ENCODE data around the gene KRTCAP2. TPM values are rescaled to one million over a fixed set of nuclear protein-coding genes. Genes with fewer than 3 reads are reported as not detected.

The KRTCAP2 gene
- total RNA-seq, 1 donor from 2014 or later, result 104 TPM

Small RNA genes within 50 kb of the gene (small RNA-seq; reads per million reads assigned to genes)
- gene HMGN2P18 (not detected), gene RF00019 (not detected)

Other genes starting within 250 kb of the KRTCAP2 start
- gene PMVK, start 236.6 kb downstream of the KRTCAP2 start, total RNA-seq, result 12.5 TPM
- 190 TPM for gene PBXIP1, start 217.2 kb downstream of the KRTCAP2 start, total RNA-seq
- 16.2 TPM for gene PYGO2, start 211.5 kb downstream of the KRTCAP2 start, total RNA-seq
- gene SHC1, start 202.6 kb downstream of the KRTCAP2 start, total RNA-seq, result 36.0 TPM
- gene CKS1B, start 198.6 kb downstream of the KRTCAP2 start, total RNA-seq, result 31.8 TPM
- 16.2 TPM for gene FLAD1, start 190.0 kb downstream of the KRTCAP2 start, total RNA-seq
- not detected for gene LENEP, start 179.7 kb downstream of the KRTCAP2 start, total RNA-seq
- 7.8 TPM for gene ZBTB7B, start 170.5 kb downstream of the KRTCAP2 start, total RNA-seq
- gene DCST2, start 139.5 kb downstream of the KRTCAP2 start, total RNA-seq, result not detected
- gene DCST1, start 139.5 kb downstream of the KRTCAP2 start, total RNA-seq, result not detected
- 33.9 TPM for gene ADAM15, start 122.0 kb downstream of the KRTCAP2 start, total RNA-seq
- 3.7 TPM for gene EFNA4, start 109.6 kb downstream of the KRTCAP2 start, total RNA-seq
- 0.52 TPM for gene EFNA3, start 94.5 kb downstream of the KRTCAP2 start, total RNA-seq
- gene EFNA1, start 45.4 kb downstream of the KRTCAP2 start, total RNA-seq, result 13.0 TPM
- gene SLC50A1, start 37.5 kb downstream of the KRTCAP2 start, total RNA-seq, result 19.8 TPM
- gene DPM3, start 32.8 kb downstream of the KRTCAP2 start, total RNA-seq, result 13.6 TPM
- under 0.01 TPM for gene TRIM46, start 545 bp upstream of the KRTCAP2 start, total RNA-seq
- gene THBS3, start 34.6 kb upstream of the KRTCAP2 start, total RNA-seq, result 40.2 TPM
- gene MTX1, start 35.4 kb upstream of the KRTCAP2 start, total RNA-seq, result 16.2 TPM
- 2.1 TPM for gene ENTREP3, start 82.2 kb upstream of the KRTCAP2 start, total RNA-seq
- gene SCAMP3, start 89.1 kb upstream of the KRTCAP2 start, total RNA-seq, result 16.2 TPM
- 23.5 TPM for gene CLK2, start 100.2 kb upstream of the KRTCAP2 start, total RNA-seq
- gene HCN3, start 104.2 kb upstream of the KRTCAP2 start, total RNA-seq, result 1.0 TPM
- gene PKLR, start 128.1 kb upstream of the KRTCAP2 start, total RNA-seq, result not detected
- gene FDPS, start 135.6 kb upstream of the KRTCAP2 start, total RNA-seq, result 69.4 TPM
- gene RUSC1, start 147.6 kb upstream of the KRTCAP2 start, total RNA-seq, result 9.4 TPM

All from skeletal muscle tissue (tissue), 2 donors.